Keratinocyte (primary cell): ENCODE results near the gene FBN2. TPM values are rescaled to one million over a fixed set of nuclear protein-coding genes. Genes with fewer than 3 reads are reported as not detected.

ENCODE experiments used
- DNase-seq: peaks from one replicate; pipeline ENCODE4 v3.0.0-alpha.2; 2011; ENCODE audit warnings: low read depth, missing footprints, low spot score
- FAIRE-seq: peaks from 2 replicates; lab custom pipeline; 2011; peaks lifted over from hg19 to GRCh38; lab: Jason Lieb, UNC
- H2AFZ ChIP-seq: 2 replicates; pipeline ENCODE4 v1.6.0; 2012; ENCODE audit warnings: low read length, control low read depth, inconsistent platforms; ENCODE audit not compliant: control insufficient read depth
- H3K27ac ChIP-seq: 2 replicates; pipeline ENCODE4 v1.5.1; 2011; ENCODE audit warnings: low read length; ENCODE audit not compliant: control insufficient read depth, insufficient read depth
- H3K27me3 ChIP-seq: 3 replicates; pipeline ENCODE4 v1.6.0; 2011; ENCODE audit warnings: low read length; ENCODE audit not compliant: control insufficient read depth, insufficient read depth; ENCODE audit errors: extremely low read depth
- H3K36me3 ChIP-seq, 2 experiments: 2 replicates in 1 of 2; 3 replicates in 1 of 2; pipeline ENCODE4 v1.5.1; 2011; ENCODE audit warnings: low read length in 2 of 2, mild to moderate bottlenecking in 1 of 2; ENCODE audit not compliant: control insufficient read depth in 2 of 2, insufficient read depth in 2 of 2; ENCODE audit errors: extremely low read depth in 1 of 2
- H3K4me1 ChIP-seq: 3 replicates; pipeline ENCODE4 v1.5.1; 2011; ENCODE audit warnings: low read length; ENCODE audit not compliant: control insufficient read depth, insufficient read depth; ENCODE audit errors: extremely low read depth
- H3K4me2 ChIP-seq: 3 replicates; pipeline ENCODE4 v1.6.0; 2011; ENCODE audit warnings: low read depth, low read length; ENCODE audit not compliant: control insufficient read depth, insufficient read depth; ENCODE audit errors: extremely low read depth
- H3K4me3 ChIP-seq, 3 experiments: fragments of 200-600 bp in 1 of 3; sonication (generic) in 1 of 3; 2 replicates in 2 of 3; 3 replicates in 1 of 3; pipeline ENCODE4 v1.5.1; 2011 to 2016; ENCODE audit warnings: low read length in 3 of 3, mild to moderate bottlenecking in 3 of 3, control low read depth in 2 of 3, inconsistent platforms in 1 of 3, low read depth in 1 of 3, mixed read lengths in 1 of 3, mixed run types in 1 of 3, moderate library complexity in 1 of 3; ENCODE audit not compliant: control insufficient read depth in 2 of 3, insufficient read depth in 2 of 3; ENCODE audit errors: extremely low read depth in 1 of 3
- H3K79me2 ChIP-seq: 2 replicates; pipeline ENCODE4 v1.6.0; 2012; ENCODE audit warnings: low read length; ENCODE audit not compliant: control insufficient read depth, insufficient read depth
- H3K9ac ChIP-seq: 3 replicates; pipeline ENCODE4 v1.6.0; 2011; ENCODE audit warnings: low read length; ENCODE audit not compliant: control insufficient read depth, insufficient read depth; ENCODE audit errors: extremely low read depth
- H3K9me1 ChIP-seq: 3 replicates; pipeline ENCODE4 v1.6.0; 2011; ENCODE audit warnings: low read length; ENCODE audit not compliant: control insufficient read depth, insufficient read depth; ENCODE audit errors: extremely low read depth
- H3K9me3 ChIP-seq: 2 replicates; pipeline ENCODE4 v1.5.1; 2012; ENCODE audit warnings: low read depth, low read length; ENCODE audit not compliant: control insufficient read depth
- H4K20me1 ChIP-seq: 3 replicates; pipeline ENCODE4 v1.6.0; 2011; ENCODE audit warnings: low read length; ENCODE audit not compliant: control insufficient read depth, insufficient read depth; ENCODE audit errors: extremely low read depth
- CTCF ChIP-seq, 3 experiments: IDR thresholded peaks in 1 of 3; conservative IDR thresholded peaks in 1 of 3; optimal IDR thresholded peaks in 1 of 3; 2 replicates in 2 of 3; 3 replicates in 1 of 3; pipeline versions ENCODE3 to v1.5.1; 2011; ENCODE audit warnings: low read length in 3 of 3, mild to moderate bottlenecking in 3 of 3, moderate library complexity in 2 of 3, control low read depth in 1 of 3, inconsistent platforms in 1 of 3; ENCODE audit not compliant: insufficient read depth in 2 of 3; ENCODE audit errors: extremely low read depth in 1 of 3
- EZH2 ChIP-seq: IDR thresholded peaks from one replicate; pipeline ENCODE4 v1.6.1; 2012; ENCODE audit warnings: inconsistent platforms, mild to moderate bottlenecking, low read length, moderate library complexity
- dilution Hi-C: fragments of 300-500 bp; cut with MboI; formaldehyde crosslinking; loops from one replicate; pipeline ENCODE4 v1.7.0; 2020; ENCODE audit warnings: low sequenced_read_pairs; ENCODE audit not compliant: extremely low pct_ligation_motif_present
- polyA plus RNA-seq, 5 experiments: library from polyadenylated mRNA; depleted of rRNA in 3 of 5; stranded (reverse) in 3 of 5; stranded (forward) in 1 of 5; unstranded in 1 of 5; fragments of >200 nt; gene quantifications; 1 replicate in 1 of 5; 2 replicates in 3 of 5; 3 replicates in 1 of 5; pipeline versions ENCODE4 v1.2.1 to v1.2.3, GENCODE V29; 2011 to 2012; ENCODE audit warnings: missing spikeins in 2 of 5, low read depth in 1 of 5, low replicate concordance in 1 of 5

The FBN2 gene
- polyA plus RNA-seq, 1 donor (not counting 4 experiments of a cell fraction or from before 2014, with no cell fraction given): 30.1 TPM

- DNase-seq (no peak), FAIRE-seq (no peak)
- H3K9me3 ChIP-seq: no peaks in the 10 kb centered on the region
- H4K20me1 ChIP-seq: no peaks in the 10 kb centered on the region
- H3K79me2 ChIP-seq: no peaks in the 10 kb centered on the region
- H3K9me1 ChIP-seq: no peaks in the 10 kb centered on the region
- no peak overlapping the region for H3K27ac ChIP-seq
- no peaks in the 10 kb centered on the region for H3K36me3 ChIP-seq
- no peaks in the 10 kb centered on the region for H3K27me3 ChIP-seq
- peaks cover 3% of the 10 kb centered on the region for H3K4me1 ChIP-seq
- H2AFZ ChIP-seq: no peak overlapping the region
- dilution Hi-C loops: no loop called here
- H3K9ac ChIP-seq: no peak overlapping the region
- H3K4me3 ChIP-seq: no peak overlapping the region
- no peak for TF ChIP-seq EZH2
- no peak for TF ChIP-seq CTCF (optimal IDR thresholded peaks at IDR 0.05 in 1 of 3, IDR thresholded peaks at IDR 0.05 in 1 of 3, conservative IDR thresholded peaks at IDR 0.05 in 1 of 3; ENCODE audit: extremely low read depth in 1 of 3, insufficient read depth in 2 of 3, low read length in 3 of 3)
- no peak overlapping the region for H3K4me2 ChIP-seq
Observed at GRCh38 chr5:128566178-128566577, 28.1 kb upstream of the FBN2 start.

GRCh38 chr5:128559300-128560297, 21.6 kb upstream of the FBN2 start:
- H2AFZ ChIP-seq: peak overlapping the region; percentile 39
- H3K9me1 ChIP-seq: no peaks in the 10 kb centered on the region
- H3K4me3 ChIP-seq: no peak overlapping the region
- H3K4me1 ChIP-seq: peaks cover 10% of the 10 kb centered on the region
- H3K36me3 ChIP-seq: no peaks in the 10 kb centered on the region
- H3K9ac ChIP-seq: no peak overlapping the region
- H3K79me2 ChIP-seq: no peaks in the 10 kb centered on the region
- peak; percentile 62 for FAIRE-seq
- H3K27me3 ChIP-seq: no peaks in the 10 kb centered on the region
- H3K9me3 ChIP-seq: no peaks in the 10 kb centered on the region
- no peak for TF ChIP-seq EZH2
- no peak for TF ChIP-seq CTCF (optimal IDR thresholded peaks at IDR 0.05 in 1 of 3, IDR thresholded peaks at IDR 0.05 in 1 of 3, conservative IDR thresholded peaks at IDR 0.05 in 1 of 3; ENCODE audit: extremely low read depth in 1 of 3, insufficient read depth in 2 of 3, low read length in 3 of 3)
- dilution Hi-C loops: no loop called here
- H4K20me1 ChIP-seq: no peaks in the 10 kb centered on the region
- DNase-seq: no peak
- peak overlapping the region; percentile 22 for H3K4me2 ChIP-seq
- no peak overlapping the region for H3K27ac ChIP-seq
